Neuron (in vitro differentiated cells): ENCODE measurements around the gene FOXP2.
"Not testable (repeated sequence)": the region's sequence is repeated elsewhere in the genome, so short reads cannot be mapped to it uniquely, and the experiment has no call there.

Experiments
- H2AFZ ChIP-seq: one replicate; pipeline ENCODE4 v1.6.1; 2013; ENCODE audit warnings: low read depth, mild to moderate bottlenecking, inconsistent platforms, low read length, moderate library complexity
- H3K27me3 ChIP-seq: one replicate; pipeline ENCODE4 v1.6.1; 2013; ENCODE audit warnings: low read length; ENCODE audit not compliant: insufficient read depth
- H3K36me3 ChIP-seq: one replicate; pipeline ENCODE4 v1.6.1; 2013; ENCODE audit warnings: low read length; ENCODE audit not compliant: insufficient read depth
- H3K4me1 ChIP-seq: one replicate; pipeline ENCODE4 v1.6.1; 2013; ENCODE audit warnings: low read length; ENCODE audit not compliant: insufficient read depth
- H3K4me3 ChIP-seq: 2 replicates; pipeline ENCODE4 v1.5.1; 2013; ENCODE audit warnings: mild to moderate bottlenecking, low read length, moderate library complexity
- H3K9me3 ChIP-seq: one replicate; pipeline ENCODE4 v1.6.1; 2013; ENCODE audit warnings: low read length

Gene FOXP2

DNA sequence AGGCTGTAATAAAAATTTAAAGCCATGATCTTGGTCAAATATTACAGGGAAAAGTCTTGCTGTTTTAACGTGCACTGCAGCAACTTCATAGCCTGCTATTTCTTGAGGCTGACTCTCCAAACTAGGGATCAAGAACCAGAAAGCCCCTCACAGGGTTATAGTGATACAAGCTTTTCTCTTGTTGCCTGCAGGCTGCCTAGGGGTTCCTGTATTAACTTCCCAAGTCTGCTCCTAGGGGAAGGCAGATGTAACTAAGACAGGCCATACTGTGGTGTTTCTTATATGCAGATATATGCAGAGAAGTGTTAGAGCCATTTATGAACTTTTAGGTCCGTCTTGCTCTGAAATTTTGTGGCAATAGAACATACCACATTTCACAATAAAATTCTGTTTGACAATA, 175.7 kb downstream of the FOXP2 start:
- Histone ChIP-seq H3K27me3 (no peaks in the 10 kb centered on the region), H3K9me3 (no peaks in the 10 kb centered on the region), H3K4me3 (no peak overlapping the region), H2AFZ (no peak overlapping the region), H3K4me1 (no peaks in the 10 kb centered on the region), H3K36me3 (no peaks in the 10 kb centered on the region)

DNA sequence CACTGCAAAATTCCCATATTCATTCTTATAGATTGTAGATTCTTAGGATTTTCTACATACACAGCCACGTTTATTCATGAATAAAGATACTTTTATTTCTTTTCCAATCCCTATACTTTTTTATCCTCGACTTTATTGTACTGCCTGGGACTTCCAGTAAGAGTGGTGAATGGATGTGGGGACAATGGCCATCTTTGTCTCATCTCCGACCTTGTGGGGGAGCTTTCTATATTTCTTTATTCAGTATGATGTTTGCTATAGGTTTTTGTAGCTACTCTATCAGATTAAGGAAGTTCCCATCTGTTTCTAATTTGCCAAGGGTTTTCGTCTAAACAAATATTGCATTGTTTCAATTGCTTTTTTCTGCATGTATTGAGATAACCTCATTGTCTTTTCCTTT, 184.3 kb downstream of the FOXP2 start:
- Histone ChIP-seq H3K4me3 (no peak overlapping the region), H3K27me3 (no peaks in the 10 kb centered on the region), H3K36me3 (no peaks in the 10 kb centered on the region), H2AFZ (no peak overlapping the region), H3K9me3 (no peaks in the 10 kb centered on the region), H3K4me1 (no peaks in the 10 kb centered on the region)

DNA sequence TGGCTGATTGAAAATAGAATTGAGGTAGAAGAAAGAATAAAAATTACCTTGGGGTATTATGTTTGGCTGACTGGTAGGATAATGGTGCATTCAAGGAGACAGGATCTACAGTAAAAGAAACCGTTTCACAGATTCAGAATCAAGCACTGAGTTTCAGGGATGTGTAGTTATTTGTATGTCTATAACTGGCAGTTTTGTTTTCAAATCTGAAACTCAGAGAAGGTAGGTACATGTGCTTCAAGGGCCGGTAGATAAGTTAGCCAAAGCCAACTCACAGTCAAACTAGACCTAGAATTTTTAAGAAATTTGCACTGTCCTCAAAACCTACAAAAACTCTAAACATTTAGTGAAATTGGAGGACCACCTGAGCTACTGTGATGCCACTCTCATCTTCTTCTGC, 191.5 kb downstream of the FOXP2 start:
- Histone ChIP-seq H3K36me3 (no peaks in the 10 kb centered on the region), H3K4me3 (no peak overlapping the region), H3K27me3 (no peaks in the 10 kb centered on the region), H2AFZ (no peak overlapping the region), H3K9me3 (no peaks in the 10 kb centered on the region), H3K4me1 (no peaks in the 10 kb centered on the region)

DNA sequence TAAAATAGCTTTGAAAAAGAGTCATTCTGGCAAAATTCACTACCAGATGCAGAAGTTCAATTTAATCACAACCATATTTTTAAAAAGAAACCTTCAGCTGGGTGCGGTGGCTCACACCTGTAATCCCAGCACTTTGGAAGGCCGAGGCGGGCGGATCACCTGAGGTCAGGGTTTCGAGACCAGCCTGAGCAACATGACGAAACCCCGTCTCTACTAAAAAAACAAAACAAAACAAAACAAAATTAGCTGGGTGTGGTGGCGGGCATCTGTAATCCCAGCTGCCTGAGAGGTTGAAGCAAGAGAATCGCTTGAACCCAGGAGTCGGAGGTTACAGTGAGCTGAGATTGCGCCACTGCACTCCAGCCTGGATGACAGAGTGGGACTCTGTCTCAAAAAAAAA, 194.2 kb downstream of the FOXP2 start:
- not testable (repeated sequence) for H3K4me1 ChIP-seq, H3K9me3 ChIP-seq, H3K27me3 ChIP-seq, H2AFZ ChIP-seq, H3K4me3 ChIP-seq, H3K36me3 ChIP-seq

DNA sequence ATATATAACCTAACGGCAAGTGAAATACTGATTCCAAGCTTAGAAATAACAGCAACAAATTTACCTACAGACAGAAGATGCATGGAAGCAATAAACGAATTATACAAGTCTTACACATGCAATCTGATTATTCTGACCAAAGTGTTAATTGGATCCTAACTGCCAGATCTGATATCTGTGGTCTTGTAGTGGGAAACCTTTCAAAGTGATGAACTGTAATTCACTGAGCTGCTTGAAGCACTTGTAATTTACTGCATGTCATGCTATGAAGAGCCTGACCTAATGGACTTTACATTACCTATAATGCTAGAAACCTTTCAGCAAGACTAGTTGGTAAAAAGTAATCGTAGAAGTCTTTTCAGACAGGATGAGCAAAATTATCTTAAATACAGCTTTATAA, 205.6 kb downstream of the FOXP2 start:
- Histone ChIP-seq H3K27me3 (no peaks in the 10 kb centered on the region), H3K4me1 (peaks cover 24% of the 10 kb centered on the region), H2AFZ (no peak overlapping the region), H3K9me3 (no peaks in the 10 kb centered on the region), H3K4me3 (no peak overlapping the region), H3K36me3 (no peaks in the 10 kb centered on the region)

DNA sequence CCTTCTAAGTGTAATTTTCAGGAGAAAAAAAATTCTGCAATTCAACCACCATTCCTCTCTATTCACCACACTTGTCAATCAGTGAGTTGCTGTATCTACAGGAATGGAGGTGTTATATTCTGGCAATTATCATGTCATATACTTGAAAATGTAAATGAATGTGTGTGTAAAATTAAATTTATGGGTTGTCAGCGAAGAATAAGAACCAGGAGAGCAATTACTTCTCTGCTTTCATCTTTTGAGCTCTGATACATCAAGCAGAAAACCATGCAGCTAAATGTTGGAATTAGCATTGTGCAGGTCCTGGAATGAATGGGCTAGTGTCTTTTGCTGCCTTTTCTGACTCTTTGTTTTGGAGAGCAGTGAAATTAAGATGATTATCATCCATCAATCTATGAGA, 207.6 kb downstream of the FOXP2 start:
- Histone ChIP-seq H2AFZ (no peak overlapping the region), H3K4me1 (peaks cover 24% of the 10 kb centered on the region)

DNA sequence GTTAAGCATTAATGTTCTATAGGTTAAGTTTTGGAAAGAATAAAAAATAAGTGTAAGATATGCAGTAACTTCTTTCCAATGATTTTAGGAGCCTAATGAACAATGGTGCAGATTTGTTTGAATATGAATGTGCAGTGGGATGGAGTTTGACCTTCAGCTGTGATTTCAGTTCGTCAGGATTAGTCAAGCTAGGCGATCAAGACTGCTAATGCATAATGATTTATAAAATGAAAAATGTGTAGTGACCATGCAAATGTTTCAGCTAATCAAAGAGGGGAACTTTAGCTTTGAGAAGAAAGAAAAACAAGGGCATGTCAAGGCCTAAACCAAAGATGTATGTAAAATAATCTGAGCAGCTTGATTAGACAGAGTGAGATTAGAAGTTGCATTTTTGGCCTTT, 208.5 kb downstream of the FOXP2 start:
- no peak overlapping the region for H3K4me3 ChIP-seq
- H2AFZ ChIP-seq, result peak overlapping the region; percentile 38
- H3K27me3 ChIP-seq, result no peaks in the 10 kb centered on the region
- H3K4me1 ChIP-seq, result peaks cover 24% of the 10 kb centered on the region
- H3K36me3 ChIP-seq, result no peaks in the 10 kb centered on the region
- H3K9me3 ChIP-seq, result no peaks in the 10 kb centered on the region

More for the DNA sequence above, 207.6 kb downstream of the FOXP2 start:
- Histone ChIP-seq H3K9me3 (no peaks in the 10 kb centered on the region), H3K27me3 (no peaks in the 10 kb centered on the region), H3K4me3 (no peak overlapping the region), H3K36me3 (no peaks in the 10 kb centered on the region)

DNA sequence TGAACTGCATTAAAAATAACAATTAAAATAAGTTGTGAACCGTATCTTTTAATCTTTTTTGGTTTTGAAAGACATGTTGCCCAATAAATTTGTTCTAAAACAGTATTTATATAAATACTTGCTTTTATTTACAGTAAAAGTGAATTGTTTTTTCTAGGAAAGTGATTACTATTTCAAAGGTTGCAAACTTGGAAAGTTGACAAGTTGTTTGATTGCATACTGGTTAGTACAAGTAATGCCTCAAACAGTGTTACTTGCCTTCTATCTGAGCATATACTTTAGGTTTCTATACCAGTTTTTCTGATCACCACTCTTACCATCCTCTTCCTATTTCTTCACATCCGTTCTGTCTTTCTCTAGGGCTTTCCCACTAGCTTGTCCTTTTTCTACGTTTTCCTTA, 212.6 kb downstream of the FOXP2 start:
- H3K9me3 ChIP-seq, result no peaks in the 10 kb centered on the region
- peaks cover 3% of the 10 kb centered on the region for H3K36me3 ChIP-seq
- H3K4me1 ChIP-seq, result peaks cover 44% of the 10 kb centered on the region
- no peak overlapping the region for H2AFZ ChIP-seq
- no peak overlapping the region for H3K4me3 ChIP-seq
- H3K27me3 ChIP-seq, result no peaks in the 10 kb centered on the region

DNA sequence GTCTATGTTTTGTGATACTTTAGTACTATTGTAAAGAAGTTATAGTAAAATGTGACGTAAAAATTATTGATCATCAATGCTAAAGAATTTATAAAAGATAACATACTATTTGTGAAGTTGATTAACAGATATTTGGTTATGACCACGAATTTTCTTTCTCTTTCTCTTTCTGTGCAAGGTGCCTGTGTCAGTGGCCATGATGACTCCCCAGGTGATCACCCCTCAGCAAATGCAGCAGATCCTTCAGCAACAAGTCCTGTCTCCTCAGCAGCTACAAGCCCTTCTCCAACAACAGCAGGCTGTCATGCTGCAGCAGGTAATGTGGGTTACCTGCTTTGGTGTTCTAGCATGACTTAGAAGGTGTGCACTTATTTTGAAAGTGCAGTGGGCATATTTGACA, 213.7 kb downstream of the FOXP2 start:
- Histone ChIP-seq H3K27me3 (no peaks in the 10 kb centered on the region), H3K9me3 (no peaks in the 10 kb centered on the region), H3K4me3 (no peak overlapping the region)

DNA sequence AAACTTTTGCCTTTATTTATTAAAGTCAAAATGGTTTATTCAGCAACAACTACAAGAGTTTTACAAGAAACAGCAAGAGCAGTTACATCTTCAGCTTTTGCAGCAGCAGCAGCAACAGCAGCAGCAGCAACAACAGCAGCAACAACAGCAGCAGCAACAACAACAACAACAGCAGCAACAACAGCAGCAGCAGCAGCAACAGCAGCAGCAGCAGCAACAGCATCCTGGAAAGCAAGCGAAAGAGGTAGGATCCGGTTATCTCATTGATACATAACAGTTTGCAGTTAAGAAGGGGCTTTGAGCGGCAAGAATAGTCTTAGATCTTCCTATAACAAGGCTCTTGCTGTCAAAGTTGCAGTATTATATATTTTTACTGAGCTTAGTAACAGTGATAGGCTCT, 215.1 kb downstream of the FOXP2 start:
- H3K4me1 ChIP-seq, result peaks cover 22% of the 10 kb centered on the region
- H2AFZ ChIP-seq, result peak overlapping the region; percentile 40
- H3K4me3 ChIP-seq, result peak overlapping the region; percentile 22
- H3K9me3 ChIP-seq, result no peaks in the 10 kb centered on the region
- peaks cover 6% of the 10 kb centered on the region for H3K36me3 ChIP-seq
- no peaks in the 10 kb centered on the region for H3K27me3 ChIP-seq

More for the DNA sequence above, 213.7 kb downstream of the FOXP2 start:
- peaks cover 32% of the 10 kb centered on the region for H3K4me1 ChIP-seq
- peaks cover 3% of the 10 kb centered on the region for H3K36me3 ChIP-seq
- H2AFZ ChIP-seq, result no peak overlapping the region

DNA sequence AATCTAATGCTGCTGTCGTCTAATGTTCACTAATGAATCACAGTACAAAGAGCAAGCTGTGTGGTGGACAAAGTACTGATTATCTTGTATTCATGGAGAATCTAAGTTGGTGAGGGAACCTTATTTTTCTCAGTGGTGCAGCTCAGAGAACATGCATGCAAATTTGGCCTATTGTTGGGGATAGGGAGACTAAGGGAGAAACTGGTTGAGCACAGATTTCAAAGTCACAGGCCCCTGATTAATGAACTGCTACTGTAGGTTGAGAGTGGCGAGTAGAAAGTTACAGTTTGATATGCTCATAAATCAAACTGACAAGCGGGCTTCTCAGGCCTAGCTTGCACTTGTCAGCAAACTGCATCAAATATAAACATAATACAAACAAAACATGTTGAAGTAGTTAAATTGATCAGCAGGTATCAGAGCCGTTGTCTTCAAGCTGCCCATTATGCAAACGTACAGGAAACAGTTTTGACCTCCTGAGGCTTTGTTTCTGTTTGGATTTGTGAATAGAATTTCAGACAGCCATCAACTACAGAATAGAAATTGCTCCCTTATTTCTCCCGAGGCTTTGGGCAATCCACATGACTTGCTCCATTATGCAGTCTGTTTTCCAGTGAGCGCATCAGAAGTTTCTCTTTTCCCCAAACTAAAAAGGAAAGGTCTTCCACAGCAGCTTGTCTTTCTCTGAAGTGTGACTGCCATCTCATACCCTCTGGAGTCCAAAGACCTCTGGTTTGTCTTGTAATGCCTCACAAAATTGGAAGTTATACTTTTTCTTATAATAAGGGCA, 215.8 kb downstream of the FOXP2 start:
- Histone ChIP-seq H3K4me3 (peak overlapping the region; percentile 22), H3K4me1 (peaks cover 22% of the 10 kb centered on the region), H3K9me3 (no peaks in the 10 kb centered on the region), H2AFZ (peak overlapping the region; percentile 40), H3K36me3 (peaks cover 6% of the 10 kb centered on the region), H3K27me3 (no peaks in the 10 kb centered on the region)

DNA sequence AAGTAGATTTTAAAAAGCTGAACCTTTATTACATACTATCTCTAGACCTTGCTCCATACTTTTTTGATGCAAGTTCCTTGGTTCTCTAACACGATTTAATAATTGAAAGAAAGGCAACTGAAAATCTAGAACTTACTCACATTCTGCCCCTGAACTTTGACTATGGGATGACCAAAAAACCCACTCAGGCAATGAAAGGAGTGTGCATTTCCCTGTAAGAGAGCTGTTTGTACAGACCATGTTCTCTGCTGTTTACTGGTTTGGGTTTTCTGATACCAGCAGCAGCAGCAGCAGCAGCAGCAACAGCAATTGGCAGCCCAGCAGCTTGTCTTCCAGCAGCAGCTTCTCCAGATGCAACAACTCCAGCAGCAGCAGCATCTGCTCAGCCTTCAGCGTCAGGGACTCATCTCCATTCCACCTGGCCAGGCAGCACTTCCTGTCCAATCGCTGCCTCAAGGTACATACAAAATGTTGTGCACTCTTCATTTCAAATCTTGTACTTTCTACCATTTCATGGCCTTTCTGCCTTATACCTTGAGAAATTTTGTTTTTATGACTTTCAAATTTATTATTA, 216.7 kb downstream of the FOXP2 start:
- Histone ChIP-seq H3K9me3 (no peaks in the 10 kb centered on the region), H3K4me1 (peaks cover 22% of the 10 kb centered on the region), H3K27me3 (no peaks in the 10 kb centered on the region), H2AFZ (no peak overlapping the region), H3K36me3 (peaks cover 6% of the 10 kb centered on the region), H3K4me3 (no peak overlapping the region)

DNA sequence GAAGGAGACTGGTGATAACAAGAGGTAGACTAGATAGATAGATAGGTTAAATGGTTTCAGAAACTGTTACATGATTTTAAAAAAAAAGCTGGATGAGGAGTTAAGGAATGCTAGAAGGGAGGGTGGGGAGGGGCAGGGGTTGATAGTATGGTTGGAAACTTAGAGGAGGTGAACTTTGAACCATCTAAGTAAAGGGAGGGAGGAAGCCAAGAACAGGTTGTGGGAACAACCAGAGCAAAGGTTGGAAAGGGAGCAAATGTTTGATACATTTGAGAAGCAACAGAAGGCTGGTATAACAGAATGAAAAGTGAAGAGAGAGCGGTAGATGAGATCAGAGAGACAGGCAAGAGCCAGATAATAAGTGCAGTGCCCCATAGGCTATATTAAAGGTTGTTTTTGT, 224.8 kb downstream of the FOXP2 start:
- H3K4me1 ChIP-seq, result no peaks in the 10 kb centered on the region
- H3K4me3 ChIP-seq, result no peak overlapping the region
- H3K27me3 ChIP-seq, result no peaks in the 10 kb centered on the region
- H2AFZ ChIP-seq, result no peak overlapping the region
- H3K9me3 ChIP-seq, result no peaks in the 10 kb centered on the region
- H3K36me3 ChIP-seq, result no peaks in the 10 kb centered on the region

DNA sequence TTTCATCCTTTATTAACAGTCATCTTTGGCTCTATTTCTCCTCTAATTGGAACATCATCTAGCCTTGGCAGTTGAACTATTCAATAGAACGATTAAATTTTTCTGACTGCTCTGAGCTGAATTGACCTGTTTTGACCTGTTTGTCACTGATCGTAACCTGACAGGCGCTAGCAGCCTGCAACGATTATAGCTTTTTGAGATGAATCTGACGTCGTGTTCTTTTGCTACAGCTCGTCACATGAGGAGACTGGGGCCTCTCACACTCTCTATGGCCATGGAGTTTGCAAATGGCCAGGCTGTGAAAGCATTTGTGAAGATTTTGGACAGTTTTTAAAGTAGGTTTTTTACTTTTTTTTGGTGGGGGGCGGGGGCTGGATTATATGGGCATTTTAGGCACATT, 229.8 kb downstream of the FOXP2 start:
- Histone ChIP-seq H2AFZ (no peak overlapping the region), H3K27me3 (no peaks in the 10 kb centered on the region), H3K36me3 (no peaks in the 10 kb centered on the region), H3K4me3 (no peak overlapping the region), H3K4me1 (peaks cover 11% of the 10 kb centered on the region), H3K9me3 (no peaks in the 10 kb centered on the region)
